ENCODE results near the gene CELSR2. TPM values are rescaled to one million over a fixed set of nuclear protein-coding genes. Genes with fewer than 3 reads are reported as not detected.

The CELSR2 gene
- total and polyA plus RNA-seq, 2 of the 8 experiments (the other 6 are each of a cell fraction or from before 2014, with no cell fraction given) = 12.0 to 27.7 TPM

GRCh38 chr1:109309347-109309746 lies 60.0 kb downstream of the CELSR2 start:
- no peaks in the 10 kb centered on the region for H3K27me3 ChIP-seq (replicated peaks in 1 of 4; ENCODE audit: control insufficient read depth in 3 of 4, extremely low read depth in 1 of 4, insufficient read depth in 3 of 4, low read length in 3 of 4)
- DNase-seq (ENCODE audit: low read depth in 1 of 2, low spot score in 2 of 2) (no peak), FAIRE-seq (no peak)
- H4K91ac ChIP-seq (replicated peaks; ENCODE audit: insufficient read length, low read length) = no peak overlapping the region
- no peak overlapping the region for H3K4me2 ChIP-seq (ENCODE audit: insufficient read depth in 1 of 2, low read depth in 2 of 2, low read length in 2 of 2)
- peaks cover 0 to 9% (median 3%) of the 10 kb centered on the region in 4 experiments; a peak in 2 of 7 replicates for H3K4me1 ChIP-seq (replicated peaks in 1 of 4; ENCODE audit: control insufficient read depth in 3 of 4, insufficient read depth in 4 of 4, low read length in 3 of 4)
- no peak overlapping the region for H2BK12ac ChIP-seq (ENCODE audit: low read depth, low read length)
- no peak overlapping the region for H2AK5ac ChIP-seq (ENCODE audit: low read depth, low read length)
- ChIA-PET CTCF (ENCODE audit: partially characterized antibody) (interaction anchor here (0.7 to 5.6 kb wide), 5 partner anchors 13 to 92 kb away, joined by 3 to 34 read pairs (median 3); partner anchors contain the start of genes PSRC1 and SORT1), POLR2A (ENCODE audit: partially characterized antibody) (no interaction called here)
- no peak overlapping the region for H3K14ac ChIP-seq (ENCODE audit: insufficient read length)
- H4K8ac ChIP-seq (ENCODE audit: extremely low read depth, insufficient read depth, low read length) = no peak overlapping the region
- no peaks in the 10 kb centered on the region for H3K79me1 ChIP-seq (ENCODE audit: low read depth, low read length)
- H2BK5ac ChIP-seq (ENCODE audit: low read depth, low read length) = no peak overlapping the region
- no peak overlapping the region for H3K4ac ChIP-seq (replicated peaks; ENCODE audit: insufficient read length, low read depth, low read length)
- no peak overlapping the region for H3K9ac ChIP-seq (replicated peaks in 1 of 4; ENCODE audit: extremely low read depth in 1 of 4, low read depth in 3 of 4, low read length in 3 of 4)
- H3K9me3 ChIP-seq (ENCODE audit: insufficient read depth in 2 of 2, low read depth in 1 of 2, low read length in 1 of 2) = no peaks in the 10 kb centered on the region
- no peak overlapping the region for H2BK120ac ChIP-seq (replicated peaks; ENCODE audit: low read depth, low read length)
- no peak overlapping the region for H3K27ac ChIP-seq (ENCODE audit: low read depth, low read length)
- no peak overlapping the region for H3K56ac ChIP-seq (replicated peaks; ENCODE audit: insufficient read length, low read depth, low read length)
- no peak overlapping the region for H2BK15ac ChIP-seq (ENCODE audit: low read length)
- H2AFZ ChIP-seq (ENCODE audit: low read length) = no peak overlapping the region
- H3K79me2 ChIP-seq (ENCODE audit: control insufficient read depth in 1 of 2, insufficient read depth in 2 of 2, low read length in 2 of 2) = no peaks in the 10 kb centered on the region
- no peak overlapping the region for H3K23ac ChIP-seq (ENCODE audit: insufficient read length)
- H4K5ac ChIP-seq (ENCODE audit: insufficient read length, low read depth, low read length) = no peak overlapping the region
- H3K23me2 ChIP-seq (ENCODE audit: low read depth, low read length) = no peaks in the 10 kb centered on the region
- peaks cover 0 to 21% (median 3%) of the 10 kb centered on the region in 4 experiments; a peak in 4 of 8 replicates for H3K36me3 ChIP-seq (ENCODE audit: control insufficient read depth in 2 of 4, insufficient read depth in 4 of 4, low read length in 3 of 4)
- 90% methylated on average over 2 of the region's 2 CpGs; no CpG with 5 or more reads in 1 of the 2 experiments for WGBS, 2 experiments (ENCODE audit: extremely low coverage in 1 of 2, insufficient coverage in 1 of 2, insufficient read length in 1 of 2, insufficient replicate concordance in 2 of 2, low coverage in 1 of 2, low lambda C conversion rate in 2 of 2, missing lambda C conversion rate in 1 of 2)
- no peak overlapping the region for H3K18ac ChIP-seq (ENCODE audit: extremely low read depth, low read length)
- no peak overlapping the region for H3K4me3 ChIP-seq (ENCODE audit: extremely low read depth in 1 of 4, insufficient read depth in 2 of 4, low read depth in 3 of 4, low read length in 4 of 4)
- no peaks in the 10 kb centered on the region for H4K20me1 ChIP-seq (replicated peaks in 1 of 2; ENCODE audit: control insufficient read depth in 1 of 2, insufficient read depth in 2 of 2, low read length in 2 of 2)
- no peak overlapping the region for H2BK20ac ChIP-seq (ENCODE audit: low read length)
- TF ChIP-seq SUZ12 (IDR thresholded peaks at IDR 0.05; ENCODE audit: low read length) (no peak), HDAC6 (IDR thresholded peaks at IDR 0.05; ENCODE audit: low read depth, low read length) (no peak)

All from H1 (cell line).